BE2C (cell line): ENCODE results near the gene TRNT1.

ENCODE experiments used
- DNase-seq: peaks from one replicate; pipeline ENCODE4 v3.0.0-alpha.2; 2020
- H3K27me3 ChIP-seq: fragments of 250-450 bp; sonication (Bioruptor Pico); 2 replicates; pipeline ENCODE4 v1.5.1; 2020; ENCODE audit warnings: mild to moderate bottlenecking
- H3K36me3 ChIP-seq: fragments of 250-450 bp; sonication (Bioruptor Pico); 2 replicates; pipeline ENCODE4 v1.5.1; 2020; ENCODE audit warnings: mild to moderate bottlenecking
- H3K4me1 ChIP-seq: fragments of 250-450 bp; sonication (Bioruptor Pico); 2 replicates; pipeline ENCODE4 v1.5.1; 2020
- H3K4me3 ChIP-seq: 2 replicates; pipeline ENCODE4 v1.5.1; 2011; ENCODE audit warnings: low read depth, low read length
- H3K9me3 ChIP-seq: fragments of 250-450 bp; sonication (Bioruptor Pico); 2 replicates; pipeline ENCODE4 v1.5.1; 2020
- TF ChIP-seq, protein P1 (sequence below): IDR thresholded peaks from 2 replicates; pipeline ENCODE4 v1.5.1; 2012; ENCODE audit warnings: mild to moderate bottlenecking, low read depth, low read length

TRNT1 gene

DNA sequence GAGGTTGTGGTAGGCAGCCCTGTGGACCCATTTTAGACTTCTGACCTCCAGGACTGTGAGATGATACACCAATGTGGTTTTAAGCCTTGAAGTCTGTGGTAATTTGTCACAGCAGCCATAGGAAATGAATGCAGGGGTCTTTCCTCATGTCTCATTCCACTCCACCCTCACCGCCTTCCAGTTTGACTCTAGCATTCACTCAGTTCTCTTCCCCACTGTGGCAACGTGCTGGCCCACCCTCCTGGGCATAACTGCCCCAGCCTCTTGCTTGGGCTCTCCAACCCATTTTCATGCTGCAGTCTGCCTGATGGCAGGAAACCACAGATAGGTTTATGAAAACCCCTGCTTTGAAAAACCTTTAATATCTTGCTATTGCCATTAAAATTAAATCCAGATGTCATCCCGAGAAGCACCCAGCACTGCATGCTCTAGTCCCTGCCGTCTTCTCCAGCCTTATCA, 7.3 kb upstream of the TRNT1 start:
- no peaks in the 10 kb centered on the region for H3K9me3 ChIP-seq
- TF ChIP-seq, protein P1, sequence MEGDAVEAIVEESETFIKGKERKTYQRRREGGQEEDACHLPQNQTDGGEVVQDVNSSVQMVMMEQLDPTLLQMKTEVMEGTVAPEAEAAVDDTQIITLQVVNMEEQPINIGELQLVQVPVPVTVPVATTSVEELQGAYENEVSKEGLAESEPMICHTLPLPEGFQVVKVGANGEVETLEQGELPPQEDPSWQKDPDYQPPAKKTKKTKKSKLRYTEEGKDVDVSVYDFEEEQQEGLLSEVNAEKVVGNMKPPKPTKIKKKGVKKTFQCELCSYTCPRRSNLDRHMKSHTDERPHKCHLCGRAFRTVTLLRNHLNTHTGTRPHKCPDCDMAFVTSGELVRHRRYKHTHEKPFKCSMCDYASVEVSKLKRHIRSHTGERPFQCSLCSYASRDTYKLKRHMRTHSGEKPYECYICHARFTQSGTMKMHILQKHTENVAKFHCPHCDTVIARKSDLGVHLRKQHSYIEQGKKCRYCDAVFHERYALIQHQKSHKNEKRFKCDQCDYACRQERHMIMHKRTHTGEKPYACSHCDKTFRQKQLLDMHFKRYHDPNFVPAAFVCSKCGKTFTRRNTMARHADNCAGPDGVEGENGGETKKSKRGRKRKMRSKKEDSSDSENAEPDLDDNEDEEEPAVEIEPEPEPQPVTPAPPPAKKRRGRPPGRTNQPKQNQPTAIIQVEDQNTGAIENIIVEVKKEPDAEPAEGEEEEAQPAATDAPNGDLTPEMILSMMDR, result no peak
- no peaks in the 10 kb centered on the region for H3K36me3 ChIP-seq
- no peak overlapping the region for H3K4me3 ChIP-seq
- peak; percentile 7 for DNase-seq
- H3K27me3 ChIP-seq, result no peaks in the 10 kb centered on the region
- no peaks in the 10 kb centered on the region for H3K4me1 ChIP-seq

DNA sequence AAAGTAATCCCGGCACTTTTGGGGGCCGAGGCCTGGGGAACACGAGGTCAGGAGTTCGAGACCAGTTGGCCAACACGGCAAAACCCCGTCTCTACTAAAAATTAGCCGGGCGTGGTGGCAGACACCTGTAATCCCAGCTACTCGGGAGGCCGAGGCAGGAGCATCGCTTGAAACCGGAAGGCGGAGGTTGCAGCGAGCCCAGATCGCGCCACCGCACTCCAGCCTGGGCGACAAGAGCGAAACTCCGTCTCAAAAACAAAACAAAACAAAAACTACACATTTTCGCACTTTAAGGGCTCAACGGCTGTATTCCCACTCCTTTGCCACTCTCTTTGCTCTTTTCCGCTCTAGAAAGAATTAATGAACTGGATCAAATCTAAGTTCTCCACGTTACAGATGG, 763 bp upstream of the TRNT1 start:
- Histone ChIP-seq H3K9me3 (no peaks in the 10 kb centered on the region), H3K27me3 (no peaks in the 10 kb centered on the region), H3K4me3 (peak overlapping the region; percentile 67), H3K4me1 (no peaks in the 10 kb centered on the region), H3K36me3 (peaks cover 13% of the 10 kb centered on the region)
- DNase-seq, result no peak
- TF ChIP-seq, protein P1, result no peak

DNA sequence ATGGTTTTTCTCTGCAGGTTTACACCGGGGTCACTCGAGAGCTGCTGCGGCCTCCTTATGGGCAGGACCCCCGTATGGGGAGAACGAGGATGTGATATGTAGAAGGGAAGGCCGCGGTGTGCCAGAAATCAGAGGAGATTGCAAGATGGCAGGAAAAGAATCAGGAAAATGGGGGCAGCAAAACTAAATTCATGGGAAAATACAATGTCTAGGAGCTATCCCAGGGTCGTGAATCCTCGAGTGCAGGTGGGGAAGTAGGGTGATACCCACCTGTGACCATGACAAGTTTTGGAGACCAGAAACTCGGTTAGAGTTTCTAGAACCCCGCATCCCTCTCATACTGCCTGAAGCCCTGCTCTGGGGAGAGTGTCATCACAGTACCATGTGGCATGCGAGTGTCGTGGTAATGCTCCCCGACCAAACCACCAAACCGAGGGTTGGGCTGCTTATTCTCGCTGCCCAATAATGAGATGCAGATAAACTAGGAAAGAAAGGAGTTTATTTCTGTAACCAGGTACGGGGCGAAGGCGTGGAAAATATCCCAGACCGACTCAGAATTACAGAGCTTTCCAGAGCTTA, 781 bp downstream of the TRNT1 start:
- H3K4me3 ChIP-seq, result peak overlapping the region; percentile 67
- no peaks in the 10 kb centered on the region for H3K9me3 ChIP-seq
- no peaks in the 10 kb centered on the region for H3K27me3 ChIP-seq
- TF ChIP-seq, protein P1, result no peak
- H3K36me3 ChIP-seq, result peaks cover 13% of the 10 kb centered on the region
- no peaks in the 10 kb centered on the region for H3K4me1 ChIP-seq
- no peak for DNase-seq

- DNase-seq, result no peak
- Histone ChIP-seq H3K4me3 (no peak overlapping the region), H3K4me1 (no peaks in the 10 kb centered on the region), H3K27me3 (no peaks in the 10 kb centered on the region), H3K36me3 (peaks cover 13% of the 10 kb centered on the region), H3K9me3 (no peaks in the 10 kb centered on the region)
- TF ChIP-seq, protein P1, result no peak
These were observed 2.8 kb downstream of the TRNT1 start for GRCh38 chr3:3129579-3129978.

- H3K36me3 ChIP-seq, result peaks cover 13% of the 10 kb centered on the region
- no peak for DNase-seq
- TF ChIP-seq, protein P1, result no peak
These were observed 6.8 kb downstream of the TRNT1 start for GRCh38 chr3:3133500-3133899.

GRCh38 chr3:3134750-3135448, 8.2 kb downstream of the TRNT1 start:
- DNase-seq, result no peak
- Histone ChIP-seq H3K9me3 (no peaks in the 10 kb centered on the region), H3K4me1 (no peaks in the 10 kb centered on the region), H3K27me3 (no peaks in the 10 kb centered on the region), H3K36me3 (peaks cover 6% of the 10 kb centered on the region), H3K4me3 (no peak overlapping the region)
- TF ChIP-seq, protein P1, result no peak

More at GRCh38 chr3:3133500-3133899, 6.8 kb downstream of the TRNT1 start:
- Histone ChIP-seq H3K4me1 (no peaks in the 10 kb centered on the region), H3K9me3 (no peaks in the 10 kb centered on the region), H3K4me3 (no peak overlapping the region), H3K27me3 (no peaks in the 10 kb centered on the region)
